Liver (tissue), 9 donors: ENCODE results near the gene PRPS2. TPM values are rescaled to one million over a fixed set of nuclear protein-coding genes. Genes with fewer than 3 reads are reported as not detected.

Source experiments
- DNase-seq: peaks from one replicate; pipeline ENCODE4 v3.0.0-alpha.2; 2017; ENCODE audit warnings: low spot score
- H3K27ac ChIP-seq, 2 donors: one replicate each; pipeline ENCODE4 v1.7.0; 2013; ENCODE audit warnings: inconsistent platforms in 2 of 2, low read length in 2 of 2, control low read depth in 1 of 2, low read depth in 1 of 2, mild to moderate bottlenecking in 1 of 2
- H3K27me3 ChIP-seq, 4 donors: one replicate each; pipeline versions ENCODE4 v1.6.1 to v1.7.0; 2013; ENCODE audit warnings: low read length in 3 of 4, inconsistent platforms in 1 of 4, mild to moderate bottlenecking in 1 of 4, moderate library complexity in 1 of 4; ENCODE audit not compliant: control insufficient read depth in 4 of 4, insufficient read depth in 4 of 4
- H3K36me3 ChIP-seq, 4 donors: one replicate each; pipeline versions ENCODE4 v1.6.1 to v1.7.0; 2013; ENCODE audit warnings: low read length in 3 of 4, mild to moderate bottlenecking in 3 of 4, low read depth in 1 of 4, moderate library complexity in 1 of 4; ENCODE audit not compliant: control insufficient read depth in 4 of 4, insufficient read depth in 3 of 4
- H3K4me1 ChIP-seq, 4 donors: one replicate each; pipeline versions ENCODE4 v1.6.1 to v1.7.0; 2013; ENCODE audit warnings: low read length in 3 of 4, mild to moderate bottlenecking in 3 of 4, moderate library complexity in 1 of 4; ENCODE audit not compliant: control insufficient read depth in 4 of 4, insufficient read depth in 4 of 4
- H3K4me3 ChIP-seq, 3 donors: one replicate each; pipeline versions ENCODE4 v1.6.1 to v1.7.0; 2013; ENCODE audit warnings: low read length in 3 of 3, control low read depth in 1 of 3, low read depth in 1 of 3, mild to moderate bottlenecking in 1 of 3
- H3K9ac ChIP-seq, 2 donors: one replicate each; pipeline ENCODE4 v1.7.0; 2013; ENCODE audit warnings: low read length in 2 of 2, mild to moderate bottlenecking in 2 of 2, moderate library complexity in 2 of 2, control low read depth in 1 of 2, low read depth in 1 of 2
- H3K9me3 ChIP-seq, 4 donors: one replicate each; pipeline versions ENCODE4 v1.6.1 to v1.7.0; 2013; ENCODE audit warnings: low read length in 3 of 4; ENCODE audit not compliant: control insufficient read depth in 4 of 4
- ATF3 ChIP-seq: IDR thresholded peaks from 2 replicates; pipeline ENCODE4 v1.6.1; 2016; ENCODE audit warnings: antibody characterized with exemption
- EGR1 ChIP-seq, 2 donors: IDR thresholded peaks; 2 replicates each; pipeline ENCODE4 v1.6.1; 2016 to 2018; ENCODE audit warnings: antibody characterized with exemption in 2 of 2, low read depth in 2 of 2
- FOXA1 ChIP-seq: IDR thresholded peaks from 2 replicates; pipeline ENCODE4 v1.6.1; 2016; ENCODE audit warnings: antibody characterized with exemption
- FOXA2 ChIP-seq: IDR thresholded peaks from 2 replicates; pipeline ENCODE4 v1.6.1; 2016; ENCODE audit warnings: antibody characterized with exemption
- GABPA ChIP-seq, 2 donors: IDR thresholded peaks in 1 of 2; conservative IDR thresholded peaks in 1 of 2; 2 replicates each; pipeline ENCODE4 v1.6.1; 2016; ENCODE audit warnings: antibody characterized with exemption in 2 of 2, mild to moderate bottlenecking in 1 of 2, moderate library complexity in 1 of 2
- HNF4A ChIP-seq, 2 donors: conservative IDR thresholded peaks; 2 replicates each; pipeline ENCODE4 v1.6.1; 2016; ENCODE audit warnings: antibody characterized with exemption in 2 of 2, mild to moderate bottlenecking in 2 of 2
- HNF4G ChIP-seq: IDR thresholded peaks from 2 replicates; pipeline ENCODE4 v1.6.1; 2016; ENCODE audit warnings: antibody characterized with exemption
- JUND ChIP-seq, 2 donors: IDR thresholded peaks; 2 replicates each; pipeline ENCODE4 v1.6.1; 2016; ENCODE audit warnings: antibody characterized with exemption in 2 of 2
- RAD21 ChIP-seq, 2 donors: IDR thresholded peaks; 2 replicates each; pipeline ENCODE4 v1.6.1; 2016; ENCODE audit warnings: antibody characterized with exemption in 2 of 2, mild to moderate bottlenecking in 2 of 2
- SP1 ChIP-seq: IDR thresholded peaks from 2 replicates; pipeline ENCODE4 v1.6.1; 2018; ENCODE audit warnings: antibody characterized with exemption, mild to moderate bottlenecking
- TAF1 ChIP-seq: conservative IDR thresholded peaks from 2 replicates; pipeline ENCODE4 v1.6.1; 2016; ENCODE audit warnings: antibody characterized with exemption, mild to moderate bottlenecking
- WGBS: extraction: QIAGEN DNeasy Blood & Tissue Kit; methylation state at CpG from one replicate; pipeline ENCODE4 v1.1.7; 2013; 5-methylcytosine and 5-hydroxymethylcytosine counted together
- polyA plus RNA-seq, 2 donors: library from polyadenylated mRNA; stranded (reverse) in 1 of 2; unstranded in 1 of 2; fragments of 200-250 nt in 1 of 2; fragments of >200 nt in 1 of 2; fragmentation: Nextera tagmentation in 1 of 2; extraction: Ambion mirVana in 1 of 2; gene quantifications; one replicate each; pipeline versions ENCODE4 v1.2.1 to v1.2.3, GENCODE V29; 2013 to 2015
- total RNA-seq, 2 donors: library from RNA; depleted of rRNA; stranded (reverse); fragments of >200 nt; gene quantifications; one replicate each; pipeline ENCODE4 v1.2.3, GENCODE V29; 2014
- TF ChIP-seq, protein P1 (sequence below): IDR thresholded peaks from 2 replicates; pipeline ENCODE4 v1.6.1; 2016; ENCODE audit warnings: antibody characterized with exemption, mild to moderate bottlenecking
- TF ChIP-seq, protein P2 (sequence below): IDR thresholded peaks from 2 replicates; pipeline ENCODE4 v1.6.1; 2016; ENCODE audit warnings: antibody characterized with exemption
- donor health status: healthy.
- donor health status: healthy.
- donor health status: healthy.
- donor health status: healthy.
- donor health status: healthy.

Gene PRPS2
- total and polyA plus RNA-seq, 4 donors, result 12.7 to 19.9 (median 13.5) TPM

GRCh38 chrX:12843061-12843667 lies 52.0 kb downstream of the PRPS2 start:
- Histone ChIP-seq H3K27ac (no peak overlapping the region), H3K4me3 (no peak overlapping the region)
- TF ChIP-seq FOXA1, result no peak
- TF ChIP-seq ATF3, result no peak
- no peak for TF ChIP-seq FOXA2
- TF ChIP-seq TAF1, result no peak
- TF ChIP-seq JUND (IDR thresholded peaks at IDR 0.05), result no peak
- TF ChIP-seq EGR1 (IDR thresholded peaks at IDR 0.05; ENCODE audit: low read depth in 2 of 2), result no peak
- no peak for TF ChIP-seq HNF4A (conservative IDR thresholded peaks at IDR 0.05)

DNA sequence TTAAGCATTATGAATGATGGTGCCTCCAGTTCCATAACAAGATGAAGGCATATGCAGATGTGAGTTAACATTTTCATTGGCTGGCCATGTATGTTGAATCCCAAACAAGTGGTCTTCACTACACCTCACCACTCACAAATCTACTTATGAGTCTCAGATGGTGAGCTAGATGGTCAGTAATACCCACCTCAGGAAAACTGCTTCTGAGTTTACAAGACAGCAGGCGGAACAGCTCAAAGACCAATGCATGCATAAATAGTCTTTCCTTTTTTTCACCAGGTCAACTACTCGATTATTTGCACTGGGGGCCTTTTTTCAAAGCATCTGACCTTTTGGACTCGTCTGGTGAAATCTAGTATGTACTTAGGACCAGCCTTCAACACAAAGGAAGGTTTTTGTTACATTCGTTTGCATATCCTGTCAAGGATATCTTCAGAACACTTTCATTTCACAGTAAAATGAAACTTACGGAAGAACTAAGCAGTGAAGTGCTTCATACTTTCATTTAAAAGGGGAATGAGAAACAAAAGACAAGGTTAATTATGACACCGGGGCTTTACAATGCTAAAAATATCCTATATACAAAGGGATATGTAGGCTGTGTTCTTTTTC lies 52.6 kb downstream of the PRPS2 start:
- DNase-seq, result no peak

More at GRCh38 chrX:12843061-12843667, 52.0 kb downstream of the PRPS2 start:
- no peak overlapping the region for H3K9ac ChIP-seq
- DNase-seq, result no peak
- no peaks in the 10 kb centered on the region for H3K36me3 ChIP-seq
- no peaks in the 10 kb centered on the region for H3K9me3 ChIP-seq
- H3K27me3 ChIP-seq, result no peaks in the 10 kb centered on the region
- peaks cover 0 to 3% (median 0%) of the 10 kb centered on the region in 4 donors for H3K4me1 ChIP-seq
- WGBS, result 86% methylated on average over 2 of the region's 2 CpGs

DNA sequence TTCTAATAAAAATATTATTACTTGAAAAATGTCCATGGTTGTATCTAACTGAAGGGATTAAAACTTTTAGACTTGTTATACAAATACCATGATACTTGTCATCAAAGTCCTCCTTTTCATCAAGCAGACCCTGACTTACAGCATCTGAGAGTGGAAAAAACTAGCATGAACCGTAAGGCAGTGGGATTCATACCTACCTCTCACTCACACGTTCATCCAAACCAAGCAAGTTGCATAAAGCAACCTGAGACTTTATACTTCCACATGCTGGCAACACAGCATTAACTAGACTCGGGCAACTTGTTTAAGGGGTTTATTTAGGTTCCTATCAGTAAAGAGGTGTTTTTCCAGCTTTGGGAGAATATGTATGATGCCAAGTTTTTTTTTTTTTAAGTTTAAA lies 53.1 kb downstream of the PRPS2 start:
- Histone ChIP-seq H3K27me3 (no peaks in the 10 kb centered on the region), H3K4me1 (peaks cover 0 to 3% (median 0%) of the 10 kb centered on the region in 4 donors), H3K27ac (no peak overlapping the region), H3K9me3 (no peaks in the 10 kb centered on the region), H3K4me3 (no peak overlapping the region), H3K36me3 (no peaks in the 10 kb centered on the region), H3K9ac (peak overlapping the region in 1 of 2 donors; percentile 53)
- no peak for TF ChIP-seq SP1
- no peak for DNase-seq
- WGBS, result 52% methylated on average over 3 of the region's 3 CpGs

More for the DNA sequence above, 52.6 kb downstream of the PRPS2 start:
- no peaks in the 10 kb centered on the region for H3K27me3 ChIP-seq
- H3K36me3 ChIP-seq, result no peaks in the 10 kb centered on the region
- peak overlapping the region in 2 of 3 donors; percentile 14 to 25 for H3K4me3 ChIP-seq
- WGBS, result 17% methylated on average over 6 of the region's 6 CpGs
- H3K27ac ChIP-seq, result no peak overlapping the region
- peak overlapping the region in 1 of 2 donors; percentile 53 for H3K9ac ChIP-seq
- TF ChIP-seq HNF4A (conservative IDR thresholded peaks at IDR 0.05), result peak; percentile 39 to 57
- TF ChIP-seq SP1, result peak; percentile 45
- TF ChIP-seq ATF3, result no peak
- peaks cover 0 to 3% (median 0%) of the 10 kb centered on the region in 4 donors for H3K4me1 ChIP-seq
- H3K9me3 ChIP-seq, result no peaks in the 10 kb centered on the region

GRCh38 chrX:12865359-12865758 lies 74.1 kb downstream of the PRPS2 start:
- DNase-seq, result no peak
- 52% methylated on average over 7 of the region's 7 CpGs for WGBS
- H3K4me1 ChIP-seq, result no peaks in the 10 kb centered on the region
- no peak overlapping the region for H3K9ac ChIP-seq
- H3K27me3 ChIP-seq, result no peaks in the 10 kb centered on the region
- no peaks in the 10 kb centered on the region for H3K36me3 ChIP-seq
- no peak for TF ChIP-seq SP1
- TF ChIP-seq HNF4G, result no peak
- TF ChIP-seq, protein P1, sequence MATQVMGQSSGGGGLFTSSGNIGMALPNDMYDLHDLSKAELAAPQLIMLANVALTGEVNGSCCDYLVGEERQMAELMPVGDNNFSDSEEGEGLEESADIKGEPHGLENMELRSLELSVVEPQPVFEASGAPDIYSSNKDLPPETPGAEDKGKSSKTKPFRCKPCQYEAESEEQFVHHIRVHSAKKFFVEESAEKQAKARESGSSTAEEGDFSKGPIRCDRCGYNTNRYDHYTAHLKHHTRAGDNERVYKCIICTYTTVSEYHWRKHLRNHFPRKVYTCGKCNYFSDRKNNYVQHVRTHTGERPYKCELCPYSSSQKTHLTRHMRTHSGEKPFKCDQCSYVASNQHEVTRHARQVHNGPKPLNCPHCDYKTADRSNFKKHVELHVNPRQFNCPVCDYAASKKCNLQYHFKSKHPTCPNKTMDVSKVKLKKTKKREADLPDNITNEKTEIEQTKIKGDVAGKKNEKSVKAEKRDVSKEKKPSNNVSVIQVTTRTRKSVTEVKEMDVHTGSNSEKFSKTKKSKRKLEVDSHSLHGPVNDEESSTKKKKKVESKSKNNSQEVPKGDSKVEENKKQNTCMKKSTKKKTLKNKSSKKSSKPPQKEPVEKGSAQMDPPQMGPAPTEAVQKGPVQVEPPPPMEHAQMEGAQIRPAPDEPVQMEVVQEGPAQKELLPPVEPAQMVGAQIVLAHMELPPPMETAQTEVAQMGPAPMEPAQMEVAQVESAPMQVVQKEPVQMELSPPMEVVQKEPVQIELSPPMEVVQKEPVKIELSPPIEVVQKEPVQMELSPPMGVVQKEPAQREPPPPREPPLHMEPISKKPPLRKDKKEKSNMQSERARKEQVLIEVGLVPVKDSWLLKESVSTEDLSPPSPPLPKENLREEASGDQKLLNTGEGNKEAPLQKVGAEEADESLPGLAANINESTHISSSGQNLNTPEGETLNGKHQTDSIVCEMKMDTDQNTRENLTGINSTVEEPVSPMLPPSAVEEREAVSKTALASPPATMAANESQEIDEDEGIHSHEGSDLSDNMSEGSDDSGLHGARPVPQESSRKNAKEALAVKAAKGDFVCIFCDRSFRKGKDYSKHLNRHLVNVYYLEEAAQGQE, result no peak
- no peak for TF ChIP-seq HNF4A (conservative IDR thresholded peaks at IDR 0.05)
- no peak for TF ChIP-seq GABPA (IDR thresholded peaks at IDR 0.05 in 1 of 2, conservative IDR thresholded peaks at IDR 0.05 in 1 of 2)
- no peak for TF ChIP-seq ATF3
- TF ChIP-seq, protein P2, sequence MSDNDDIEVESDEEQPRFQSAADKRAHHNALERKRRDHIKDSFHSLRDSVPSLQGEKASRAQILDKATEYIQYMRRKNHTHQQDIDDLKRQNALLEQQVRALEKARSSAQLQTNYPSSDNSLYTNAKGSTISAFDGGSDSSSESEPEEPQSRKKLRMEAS, result no peak
- TF ChIP-seq EGR1 (IDR thresholded peaks at IDR 0.05; ENCODE audit: low read depth in 2 of 2), result no peak
- TF ChIP-seq FOXA2, result no peak
- no peak for TF ChIP-seq RAD21 (IDR thresholded peaks at IDR 0.05)
- TF ChIP-seq FOXA1, result no peak
- H3K9me3 ChIP-seq, result no peaks in the 10 kb centered on the region
- H3K4me3 ChIP-seq, result no peak overlapping the region
- H3K27ac ChIP-seq, result no peak overlapping the region
